GM19324 (cell line): ENCODE data around the gene ADARB2.
"Not testable (repeated sequence)": the region's sequence is repeated elsewhere in the genome, so short reads cannot be mapped to it uniquely, and the experiment has no call there.

ENCODE experiments used
- ATAC-seq: cut with Tn5 transposase; IDR thresholded peaks from one replicate; pipeline ENCODE4 v1.9.1; 2021; ENCODE audit warnings: mild to moderate bottlenecking, moderate library complexity; ENCODE audit not compliant: unreplicated experiment, low FRiP score

Gene ADARB2

GRCh38 chr10:1553951-1554350 lies 183.4 kb downstream of the ADARB2 start:
- ATAC-seq: no peak

- ATAC-seq: no peak
These were observed 184.2 kb downstream of the ADARB2 start for GRCh38 chr10:1552881-1553670.

- no peak for ATAC-seq
These were observed 184.9 kb downstream of the ADARB2 start for GRCh38 chr10:1552406-1552805.

- ATAC-seq: no peak
These were observed 185.5 kb downstream of the ADARB2 start for GRCh38 chr10:1551636-1552338.

- no peak for ATAC-seq
These were observed 186.7 kb downstream of the ADARB2 start for GRCh38 chr10:1550616-1551015.

- ATAC-seq: no peak
These were observed 187.1 kb downstream of the ADARB2 start for GRCh38 chr10:1550291-1550595.

GRCh38 chr10:1549591-1550290 lies 187.6 kb downstream of the ADARB2 start:
- no peak for ATAC-seq

- ATAC-seq: no peak
These were observed 188.7 kb downstream of the ADARB2 start for GRCh38 chr10:1548596-1548995.

GRCh38 chr10:1548146-1548545 lies 189.2 kb downstream of the ADARB2 start:
- ATAC-seq: no peak

GRCh38 chr10:1546431-1547110 lies 190.8 kb downstream of the ADARB2 start:
- no peak for ATAC-seq

GRCh38 chr10:1545524-1545923 lies 191.8 kb downstream of the ADARB2 start:
- ATAC-seq: no peak

GRCh38 chr10:1544929-1545328 lies 192.4 kb downstream of the ADARB2 start:
- no peak for ATAC-seq

GRCh38 chr10:1544209-1544673 lies 193.1 kb downstream of the ADARB2 start:
- no peak for ATAC-seq

- ATAC-seq: no peak
These were observed 193.7 kb downstream of the ADARB2 start for GRCh38 chr10:1543596-1543995.

- ATAC-seq: no peak
These were observed 194.4 kb downstream of the ADARB2 start for GRCh38 chr10:1542941-1543340.

- no peak for ATAC-seq
These were observed 197.2 kb downstream of the ADARB2 start for GRCh38 chr10:1540144-1540543.

GRCh38 chr10:1539216-1539615 lies 198.1 kb downstream of the ADARB2 start:
- ATAC-seq: no peak

- no peak for ATAC-seq
These were observed 198.7 kb downstream of the ADARB2 start for GRCh38 chr10:1538531-1539061.

GRCh38 chr10:1538121-1538520 lies 199.2 kb downstream of the ADARB2 start:
- no peak for ATAC-seq

- ATAC-seq: not testable (repeated sequence)
These were observed 199.9 kb downstream of the ADARB2 start for GRCh38 chr10:1537449-1537848.

GRCh38 chr10:1536341-1536740 lies 201.0 kb downstream of the ADARB2 start:
- no peak for ATAC-seq
